ENCODE data around the gene TSPAN31.

- TF ChIP-seq CTCF (IDR thresholded peaks at IDR 0.05) = no peak
- TF ChIP-seq POLR2A (IDR thresholded peaks at IDR 0.05) = no peak
Observed at GRCh38 chr12:57797933-57798332, 53.1 kb downstream of the TSPAN31 start.
